G401 (cell line): ENCODE measurements around the gene PRPF6. TPM values are rescaled to one million over a fixed set of nuclear protein-coding genes. Genes with fewer than 3 reads are reported as not detected.
A peak's percentile ranks its signal among the peaks of the same experiment; 100 is the strongest.

Experiments used
- DNase-seq: peaks from one replicate; pipeline ENCODE4 v3.0.0-alpha.2; 2015; ENCODE audit warnings: low spot score
- in situ Hi-C: cut with HindIII; loops from 2 replicates; pipeline ENCODE4 v1.10.0; 2016; ENCODE audit warnings: low sequenced_read_pairs, mixed read lengths
- total RNA-seq: library from RNA; depleted of rRNA; stranded (reverse); fragments of >200 nt; shearing (Covaris generic); gene quantifications from 2 replicates; pipeline ENCODE4 v1.2.3, GENCODE V29; 2014

The PRPF6 gene
- total RNA-seq, 1 experiment from 2014 or later: 111 TPM

DNA sequence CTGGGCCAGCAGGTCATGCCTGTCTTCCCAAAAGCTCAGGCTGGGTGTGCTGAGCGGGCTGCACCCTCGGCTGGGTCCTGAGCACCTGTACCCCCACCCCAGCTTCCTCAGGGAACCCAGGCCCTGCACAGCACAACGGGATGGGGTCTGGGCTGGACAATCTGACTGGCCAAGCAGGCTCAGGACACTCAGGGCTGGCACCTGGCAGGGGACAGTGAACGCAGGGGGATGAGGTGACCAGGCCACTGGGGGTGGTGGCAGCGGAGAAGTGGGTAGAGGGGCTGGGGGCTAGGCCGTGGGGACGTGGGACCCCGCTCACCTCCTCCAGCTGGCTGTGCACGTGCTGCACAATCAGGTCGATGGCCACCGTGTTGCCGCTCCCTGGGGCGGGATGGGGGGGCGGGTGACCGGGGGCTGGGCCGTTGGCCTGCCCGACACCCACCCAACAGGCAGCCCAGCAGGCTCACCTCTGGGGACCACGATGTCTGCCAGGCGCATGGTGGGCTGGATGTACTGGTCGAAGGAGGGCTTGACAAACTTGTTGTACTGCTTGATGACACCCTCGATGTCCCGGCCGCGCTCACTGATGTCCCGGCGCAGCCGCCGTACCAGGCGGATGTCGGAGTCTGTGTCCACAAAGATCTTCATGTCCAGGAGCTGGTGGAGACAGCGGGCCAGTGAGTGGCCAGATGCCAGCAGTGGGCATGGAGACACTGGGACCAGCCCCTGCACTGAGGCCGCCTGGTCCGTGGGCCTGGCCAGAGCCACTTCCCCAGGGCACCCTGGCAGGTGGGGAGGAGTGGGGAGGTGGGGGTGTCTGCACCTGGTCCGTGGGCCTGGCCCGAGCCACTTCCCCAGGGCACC, 36.6 kb upstream of the PRPF6 start:
- in situ Hi-C loops: no loop called here

DNA sequence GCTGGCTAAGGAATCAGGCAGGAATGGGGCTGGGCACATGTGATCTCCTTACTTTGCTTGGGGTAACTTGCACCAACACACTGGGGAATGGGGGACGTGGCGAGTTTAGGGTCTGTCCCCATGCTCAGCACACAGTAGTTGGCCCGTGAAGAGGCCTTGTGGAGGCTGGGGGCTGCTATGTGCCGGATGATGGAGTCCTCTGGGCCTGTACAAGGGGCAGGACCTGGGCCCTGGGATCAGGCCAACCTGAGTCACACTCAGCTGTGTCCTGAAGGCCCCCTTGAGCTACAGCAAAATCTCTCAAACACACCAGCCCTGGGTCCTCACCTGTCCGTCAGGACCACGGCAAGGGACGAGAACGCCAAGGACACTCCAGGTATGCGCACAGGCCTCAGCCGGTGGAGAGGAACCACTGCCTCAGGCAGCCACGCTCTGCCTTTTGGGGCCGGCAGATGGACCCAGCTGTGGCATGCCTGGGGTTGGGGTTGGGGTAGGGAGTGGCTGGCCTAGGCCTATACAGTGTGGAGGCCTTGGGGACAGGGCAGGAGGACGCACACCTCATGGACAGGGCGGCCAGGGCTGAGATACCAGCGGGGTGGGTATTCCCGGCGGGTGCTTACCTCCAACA, 35.8 kb upstream of the PRPF6 start:
- in situ Hi-C loops: no loop called here
- DNase-seq: no peak

More for the DNA sequence above, 36.6 kb upstream of the PRPF6 start:
- no peak for DNase-seq

DNA sequence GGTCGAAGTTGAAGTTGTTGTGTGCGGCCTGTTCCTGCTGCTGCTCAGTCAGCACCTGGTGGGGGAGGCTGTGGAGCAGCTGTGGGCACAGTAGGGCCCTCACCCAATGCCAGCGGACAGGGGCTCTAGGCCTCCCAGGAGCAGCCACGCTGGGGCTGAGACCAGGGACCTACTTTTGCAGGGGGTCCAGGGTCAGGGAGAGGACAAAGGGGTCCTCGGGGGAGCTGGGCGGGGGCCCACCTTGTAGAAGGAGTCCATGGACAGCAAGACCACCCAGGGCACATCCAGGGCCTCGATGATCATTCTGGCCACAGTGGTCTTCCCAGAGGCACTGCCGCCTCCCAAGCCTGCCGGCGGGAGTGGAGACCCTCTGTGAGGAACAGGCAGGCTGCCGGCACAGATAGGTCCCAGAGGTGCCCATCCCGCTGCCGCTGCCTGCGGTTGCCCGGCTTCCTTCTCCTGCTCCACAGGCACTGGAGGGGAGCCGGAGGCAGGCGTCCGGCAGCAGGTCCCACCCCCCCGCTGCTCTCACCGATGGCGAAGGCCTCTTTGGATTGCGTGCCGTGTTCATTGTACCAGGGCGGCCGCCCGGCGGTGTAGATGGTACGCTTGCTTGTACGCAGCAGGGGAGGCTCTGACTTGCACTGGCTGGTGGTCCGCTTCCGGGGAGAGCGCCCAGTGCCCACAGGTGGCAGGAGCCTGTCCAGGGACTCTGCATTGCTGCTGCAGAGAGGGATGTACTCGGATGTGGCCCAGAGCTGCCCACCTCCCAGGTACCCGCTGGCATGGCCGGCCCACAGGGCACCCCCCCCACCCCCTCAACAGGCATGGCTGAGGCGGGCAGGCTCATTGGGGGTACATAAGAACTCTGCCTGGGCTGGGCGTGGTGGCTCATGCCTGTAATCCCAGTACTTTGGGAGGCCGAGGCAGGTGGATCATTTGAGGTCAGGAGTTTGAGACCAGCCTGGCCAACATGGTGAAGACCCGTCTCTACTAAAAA, 34.7 kb upstream of the PRPF6 start:
- no peak for DNase-seq
- in situ Hi-C loops: no loop called here

DNA sequence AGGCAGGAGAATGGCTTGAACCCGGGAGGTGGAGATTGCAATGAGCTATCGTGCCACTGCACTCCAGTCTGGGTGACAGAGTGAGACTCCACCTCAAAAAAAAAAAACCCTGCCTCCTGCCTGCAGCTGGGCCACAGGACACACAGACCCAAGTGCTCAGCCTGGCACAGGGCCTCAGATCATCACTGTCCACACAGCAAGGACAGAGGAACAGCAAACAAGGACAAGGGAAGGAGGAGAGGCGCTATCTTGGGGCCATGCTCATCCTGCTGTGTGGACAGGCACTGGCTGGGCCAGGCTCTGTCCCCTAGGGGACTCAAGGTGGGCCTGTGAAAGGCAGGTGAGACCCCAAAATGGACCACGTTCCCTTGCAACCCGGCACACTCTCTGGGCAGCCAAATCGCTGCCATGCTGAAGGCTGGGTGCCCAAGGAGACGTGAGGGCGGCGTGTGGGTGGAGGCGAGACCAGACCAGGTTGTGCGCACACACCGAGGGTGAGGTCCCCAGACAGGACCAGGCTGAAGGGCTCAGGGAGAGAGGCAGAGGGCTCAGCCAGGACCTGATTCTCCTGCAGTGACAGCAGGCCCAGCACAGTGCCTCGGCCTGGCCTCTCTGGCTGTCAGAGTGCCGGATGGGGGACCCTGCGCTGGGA, 33.8 kb upstream of the PRPF6 start:
- DNase-seq: peak; percentile 55
- in situ Hi-C loops: no loop called here

DNA sequence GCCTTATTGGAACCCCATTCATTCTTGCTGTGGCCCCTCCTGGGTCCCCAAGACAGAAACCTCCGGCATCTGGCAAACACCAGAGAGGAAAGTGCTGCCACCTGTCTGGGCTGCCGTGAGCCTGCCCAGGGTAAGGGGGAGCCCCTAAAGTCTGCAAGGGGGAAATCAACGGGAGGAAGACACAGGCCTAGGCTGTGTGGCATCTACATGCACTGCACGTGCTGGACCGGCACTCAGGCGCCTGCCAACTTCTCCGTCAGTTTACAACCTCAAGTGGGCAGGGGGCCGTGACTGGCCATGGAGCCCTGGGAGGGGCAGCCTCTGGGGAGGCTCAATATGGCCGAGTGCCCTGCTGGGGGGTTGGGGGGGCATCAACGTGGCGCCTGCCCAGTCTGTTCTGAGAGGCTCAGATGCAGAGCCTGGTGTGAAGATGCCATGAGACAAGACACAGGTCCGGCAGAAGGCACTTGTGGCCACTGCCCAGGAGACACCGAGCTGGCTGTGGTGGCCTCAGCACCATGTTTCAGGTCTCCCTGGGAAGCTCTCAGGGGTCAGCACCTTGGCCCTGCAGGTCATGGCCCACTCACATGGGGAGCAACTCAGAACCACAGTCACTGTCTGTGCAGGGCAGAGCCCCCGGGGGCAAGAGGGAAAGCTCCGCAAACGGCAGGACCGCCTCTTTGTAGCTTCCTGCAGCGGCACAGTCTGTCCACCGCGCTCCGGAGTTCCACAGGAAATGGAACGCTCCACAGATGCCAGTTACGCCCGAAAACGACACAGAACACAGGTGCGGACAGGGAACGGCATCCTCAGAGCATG, 33.1 kb upstream of the PRPF6 start:
- peak; percentile 77 for DNase-seq
- in situ Hi-C loops: no loop called here

DNA sequence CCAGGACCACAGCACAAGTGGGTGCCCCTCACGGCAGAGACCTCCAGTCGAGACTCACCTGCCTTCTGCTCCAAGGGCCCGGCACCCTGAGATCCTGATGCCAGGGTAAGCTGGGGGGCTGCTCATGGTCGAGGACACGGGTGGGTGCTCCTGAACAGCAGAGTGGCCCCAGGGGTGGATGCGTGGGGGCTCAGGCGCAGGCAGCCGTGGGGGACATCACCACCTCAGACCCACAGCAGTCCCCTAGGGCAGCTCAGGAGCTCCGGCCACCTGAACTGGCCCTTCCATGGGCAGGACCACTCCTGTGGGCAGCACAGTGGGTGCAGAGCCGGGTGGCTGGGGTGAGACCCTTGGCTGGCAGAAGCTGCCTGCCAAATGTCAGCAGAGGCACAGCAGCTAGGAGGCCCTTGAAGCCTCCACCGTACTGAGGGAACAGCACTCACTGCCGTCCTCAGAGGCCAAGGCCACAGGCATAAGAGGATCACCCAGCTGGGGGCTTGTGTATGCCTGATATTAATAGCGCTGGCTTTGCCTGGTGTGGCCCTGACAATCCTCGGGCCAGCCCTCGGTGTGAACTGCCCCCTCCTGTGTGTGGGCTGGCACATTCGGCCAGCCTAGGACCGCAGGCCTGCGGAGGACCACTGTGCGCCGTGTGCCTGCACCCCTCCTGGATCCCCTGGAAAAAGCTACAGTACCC, 30.1 kb upstream of the PRPF6 start:
- in situ Hi-C loops: no loop called here
- DNase-seq: peak; percentile 59

DNA sequence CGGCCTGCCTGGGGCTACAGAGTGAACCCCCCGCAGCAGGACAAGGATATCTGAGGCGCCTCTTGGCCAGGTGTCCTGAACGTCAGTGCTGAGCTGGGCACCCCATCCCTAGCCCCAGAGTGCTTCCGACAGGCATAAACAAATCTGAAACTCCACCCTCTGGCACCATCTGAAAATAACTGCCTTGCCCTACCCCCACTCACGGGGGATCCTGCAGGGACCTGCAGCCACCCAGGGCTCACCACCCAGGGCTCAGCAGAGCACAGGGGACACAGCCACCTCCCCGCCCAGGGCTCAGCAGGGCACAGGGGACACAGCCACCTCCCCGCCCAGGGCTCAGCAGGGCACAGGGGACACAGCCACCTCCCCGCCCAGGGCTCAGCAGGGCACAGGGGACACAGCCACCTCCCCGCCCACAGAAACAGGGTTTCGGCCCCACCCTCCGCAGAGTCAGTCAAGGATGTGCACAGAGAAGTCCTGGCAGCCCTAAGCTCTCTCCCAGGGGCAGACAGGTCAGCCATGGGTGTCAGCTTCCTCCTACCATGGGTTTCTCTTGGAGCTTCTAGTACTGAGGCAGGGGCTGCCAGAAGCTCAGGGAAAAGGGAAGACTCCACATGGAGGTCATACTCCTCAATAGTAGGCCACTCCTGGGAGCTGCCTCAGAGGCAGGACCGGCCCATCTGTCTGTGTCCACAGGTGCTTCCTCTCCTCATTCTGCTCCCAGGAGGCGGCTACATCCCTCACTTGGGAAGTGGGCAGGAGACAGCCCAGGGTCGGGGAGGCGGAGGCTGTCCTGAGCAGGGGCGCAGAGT, 29.3 kb upstream of the PRPF6 start:
- DNase-seq: peak; percentile 65
- in situ Hi-C loops: no loop called here

DNA sequence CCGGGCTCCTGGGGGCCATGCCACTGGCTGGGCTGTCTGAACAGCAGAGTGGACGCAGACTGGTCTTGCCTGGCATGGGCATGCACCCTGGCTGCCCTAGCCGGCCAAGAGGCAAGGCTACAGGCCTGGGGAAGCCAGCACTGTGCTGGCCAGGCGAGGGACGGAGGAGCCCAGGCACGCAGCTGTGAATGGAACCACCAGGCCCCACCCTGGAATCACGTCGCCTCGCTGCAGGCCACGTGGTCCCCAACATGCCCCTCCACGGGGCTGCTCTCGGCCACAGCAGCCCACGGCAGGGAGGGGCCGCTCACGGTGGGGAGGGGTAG, 28.8 kb upstream of the PRPF6 start:
- DNase-seq: no peak
- in situ Hi-C loops: no loop called here

DNA sequence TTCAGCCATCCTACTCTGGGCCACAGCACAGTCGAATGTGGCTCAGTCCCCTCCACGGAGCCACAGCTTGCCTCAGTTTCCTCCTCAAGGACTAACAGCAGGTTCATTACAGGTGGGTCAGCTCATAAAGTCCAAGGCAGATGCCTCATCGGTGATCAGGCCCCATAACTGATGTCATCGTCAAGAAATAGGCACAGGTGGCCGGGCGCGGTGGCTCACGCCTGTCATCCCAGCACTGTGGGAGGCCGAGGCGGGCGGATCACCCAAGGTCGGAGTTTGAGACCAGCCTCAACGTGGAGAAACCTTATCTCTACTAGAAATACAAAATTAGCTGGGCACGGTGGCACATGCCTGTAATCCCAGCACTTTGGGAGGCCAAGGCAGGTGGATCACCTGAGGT, 28.2 kb upstream of the PRPF6 start:
- in situ Hi-C loops: no loop called here
- no peak for DNase-seq

DNA sequence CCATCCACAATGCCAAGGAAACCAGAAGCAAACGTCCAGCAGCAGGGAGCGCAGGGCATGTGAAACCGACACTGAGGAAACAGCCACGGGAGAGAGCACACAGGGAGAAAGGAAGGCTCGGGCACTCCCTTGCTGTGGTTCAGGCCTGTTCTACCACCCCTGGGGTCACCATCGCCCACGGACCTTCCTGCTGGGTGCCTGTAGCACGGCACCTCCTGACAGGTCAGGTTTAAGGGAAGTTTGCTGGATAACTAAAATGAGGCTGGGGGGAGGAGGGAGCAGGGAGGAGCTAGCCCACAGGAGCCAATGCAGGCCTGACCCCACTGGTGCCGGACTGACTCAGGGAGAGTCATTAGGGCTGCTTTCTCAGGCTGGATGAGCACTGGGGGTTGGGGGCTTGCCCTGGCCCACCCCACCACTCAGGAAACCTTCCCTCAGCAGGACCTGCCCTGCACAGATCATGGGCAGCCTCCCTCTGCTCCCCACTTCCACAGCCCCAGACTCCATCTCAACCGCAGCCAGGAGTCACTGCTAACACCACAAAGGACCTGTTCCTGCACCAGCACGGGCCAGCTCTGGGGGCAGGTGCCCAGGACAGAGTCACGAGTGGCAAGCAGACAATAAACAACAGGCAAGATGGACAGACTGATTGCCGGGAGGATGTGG, 27.0 kb upstream of the PRPF6 start:
- no peak for DNase-seq
- in situ Hi-C loops: no loop called here

DNA sequence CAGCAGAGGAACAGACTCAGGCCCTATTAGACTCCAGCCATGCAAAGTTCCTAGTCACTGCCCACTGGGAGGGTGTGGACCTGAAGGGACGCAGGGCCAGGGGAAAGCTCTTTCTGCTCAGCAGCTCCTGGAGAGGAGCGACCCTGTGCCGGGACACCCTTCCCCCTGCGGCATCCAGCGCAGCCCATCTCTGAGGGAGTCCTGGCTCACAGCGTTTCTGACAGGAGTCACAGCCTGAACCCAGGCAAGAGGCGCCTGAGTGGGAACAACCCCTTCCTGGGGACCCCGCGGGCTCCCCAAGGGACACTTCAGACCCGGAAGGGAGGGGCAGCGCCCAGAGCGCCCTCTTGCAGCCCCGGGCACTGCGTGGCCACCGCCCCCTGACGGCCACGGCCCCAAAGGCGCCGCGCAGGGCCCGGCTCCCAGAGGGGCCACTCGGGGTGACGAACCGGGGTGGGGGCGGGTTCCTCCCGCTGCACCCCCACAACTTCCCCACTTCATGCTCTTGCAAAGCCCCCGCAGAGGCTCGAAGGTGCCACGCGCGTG, 25.6 kb upstream of the PRPF6 start:
- no peak for DNase-seq
- in situ Hi-C loops: no loop called here

DNA sequence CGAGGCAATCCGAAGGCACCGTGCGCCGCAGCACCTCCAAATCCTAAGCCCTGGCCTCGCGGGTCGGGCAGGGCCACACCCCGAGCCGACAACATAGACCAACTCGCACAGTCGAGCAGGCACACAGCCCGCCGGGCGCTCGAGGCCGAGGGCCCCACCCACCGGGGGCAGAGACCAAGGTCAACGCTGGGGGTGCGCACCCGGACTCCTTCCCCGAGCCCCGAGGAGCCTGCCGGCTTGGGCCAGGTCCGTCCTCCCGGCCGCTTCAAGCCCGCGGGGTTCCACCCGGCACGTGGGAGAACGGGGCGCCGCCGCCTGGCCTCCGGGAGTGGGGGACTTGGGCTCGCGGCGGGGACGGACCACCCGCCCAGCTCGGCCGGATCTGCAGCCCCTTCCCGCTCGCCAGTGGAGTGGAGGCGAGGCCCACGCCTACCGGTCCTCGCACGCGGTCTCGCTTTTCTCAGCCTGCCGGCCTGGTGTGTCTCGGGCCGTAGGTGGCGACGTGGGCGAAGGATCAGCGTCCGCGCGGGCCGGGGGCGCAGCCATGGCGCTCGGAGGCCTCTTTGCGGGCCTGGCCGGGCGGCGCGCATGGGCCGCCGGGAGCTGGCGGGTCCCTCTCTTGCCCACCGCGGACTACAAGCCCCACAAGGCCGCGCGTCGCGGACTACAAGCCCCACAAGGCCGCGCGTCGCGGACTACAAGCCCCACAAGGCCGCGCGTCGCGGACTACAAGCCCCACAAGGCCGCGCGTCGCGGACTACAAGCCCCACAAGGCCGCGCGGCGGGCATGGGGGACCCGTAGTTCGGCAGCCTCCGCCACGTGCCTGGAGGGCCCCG, 24.9 kb upstream of the PRPF6 start, which contains the start of gene UCKL1:
TSS of gene UCKL1 (minus strand) at position 590 of the 837 bp plus-strand sequence. CDS start at position 546, 44 bp downstream.
- peak; percentile 88 for DNase-seq
- in situ Hi-C loops: no loop called here

DNA sequence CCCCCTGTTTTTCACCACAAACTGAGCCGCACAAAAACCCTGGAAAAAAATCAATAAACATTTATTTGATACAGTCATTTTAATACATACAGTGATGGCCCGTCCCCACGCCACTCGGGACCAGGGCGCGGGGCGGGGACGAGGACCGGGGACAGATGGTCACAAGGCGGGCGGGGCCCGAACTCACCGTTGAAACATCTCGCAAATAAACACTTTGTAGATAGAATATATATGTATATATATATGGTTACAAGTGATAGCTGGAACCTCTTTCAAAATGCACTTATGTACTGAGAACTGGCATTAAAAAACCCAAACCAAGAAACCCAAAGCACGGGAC, 24.3 kb upstream of the PRPF6 start:
- in situ Hi-C loops: no loop called here
- DNase-seq: no peak

DNA sequence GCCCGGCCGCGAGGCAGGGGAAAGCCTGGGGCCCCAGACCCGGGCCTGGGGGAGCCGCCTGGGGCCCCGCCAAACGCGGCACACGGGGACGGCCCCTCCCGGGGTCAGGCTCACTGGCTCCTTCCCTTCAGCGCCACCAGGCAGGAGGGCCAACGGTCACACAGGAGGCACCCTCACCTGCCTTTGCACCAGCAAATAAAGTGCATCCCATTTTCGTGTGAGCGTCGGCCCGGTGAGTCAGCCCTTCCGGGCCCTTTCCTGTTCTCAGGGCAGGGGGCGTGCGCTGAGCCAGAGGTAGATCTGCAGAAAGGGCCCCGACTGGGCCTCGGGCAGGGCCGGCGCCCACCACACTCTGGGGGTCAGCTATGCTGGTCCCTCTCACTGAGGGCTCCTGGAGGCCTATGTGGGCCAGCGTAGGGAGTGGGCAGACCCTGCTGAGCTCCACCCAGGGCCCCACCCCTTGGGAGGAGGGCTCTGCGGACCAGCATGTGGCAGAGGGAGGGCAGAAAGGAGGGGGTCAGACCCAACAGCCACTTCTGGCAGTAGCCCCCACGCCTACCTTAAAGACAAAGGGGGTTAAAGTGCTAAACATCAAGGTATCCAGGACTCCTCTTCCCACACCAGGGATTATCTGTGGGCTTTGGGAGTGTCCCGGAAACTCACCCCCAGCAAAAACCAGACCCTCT, 23.8 kb upstream of the PRPF6 start:
- in situ Hi-C loops: no loop called here
- DNase-seq: no peak
